CD4-positive, alpha-beta T cell treated with Interleukin-12 subunit alpha and Interleukin-12 subunit beta, for 1 hour (primary cell): ENCODE data around the gene CCDC97.
"Not testable (repeated sequence)": the region's sequence is repeated elsewhere in the genome, so short reads cannot be mapped to it uniquely, and the experiment has no call there.

Source experiments
- DNase-seq: peaks from one replicate; pipeline ENCODE4 v3.0.0-alpha.2; 2020

The CCDC97 gene

GRCh38 chr19:41341669-41342490 is 31.9 kb downstream of the CCDC97 start:
- peak; percentile 44 for DNase-seq

GRCh38 chr19:41344162-41344561 is 34.2 kb downstream of the CCDC97 start:
- no peak for DNase-seq

- not testable (repeated sequence) for DNase-seq
Observed at GRCh38 chr19:41346916-41347315, 36.9 kb downstream of the CCDC97 start.

GRCh38 chr19:41350735-41351338 is 40.9 kb downstream of the CCDC97 start:
- no peak for DNase-seq

GRCh38 chr19:41351339-41352245 is 41.6 kb downstream of the CCDC97 start:
- DNase-seq = peak; percentile 89

GRCh38 chr19:41352279-41352608 is 42.3 kb downstream of the CCDC97 start:
- no peak for DNase-seq

- peak; percentile 80 for DNase-seq
Observed at GRCh38 chr19:41352609-41353465, 42.9 kb downstream of the CCDC97 start.

GRCh38 chr19:41353466-41354342 is 43.7 kb downstream of the CCDC97 start, which contains the start of gene TGFB1:
TGFB1 (minus strand) TSS chr19:41353922; CDS start chr19:41353044, 878 bp downstream.
- DNase-seq = peak; percentile 97

- no peak for DNase-seq
Observed at GRCh38 chr19:41354343-41354953, 44.5 kb downstream of the CCDC97 start.

GRCh38 chr19:41355035-41355434 is 45.1 kb downstream of the CCDC97 start:
- DNase-seq = no peak

- DNase-seq = no peak
Observed at GRCh38 chr19:41355802-41356201, 45.8 kb downstream of the CCDC97 start.

GRCh38 chr19:41356984-41357739 is 47.2 kb downstream of the CCDC97 start:
- DNase-seq = no peak

GRCh38 chr19:41357746-41358145 is 47.8 kb downstream of the CCDC97 start:
- no peak for DNase-seq

GRCh38 chr19:41359741-41360140 is 49.8 kb downstream of the CCDC97 start:
- no peak for DNase-seq

GRCh38 chr19:41362143-41362847 is 52.3 kb downstream of the CCDC97 start:
- no peak for DNase-seq

- no peak for DNase-seq
Observed at GRCh38 chr19:41363371-41363752, 53.4 kb downstream of the CCDC97 start.

GRCh38 chr19:41363753-41364523 is 54.0 kb downstream of the CCDC97 start, which contains the start of gene B9D2:
B9D2 (minus strand) TSS chr19:41364149; CDS start chr19:41363519, 630 bp downstream.
- peak; percentile 99 for DNase-seq
